WTC11 (cell line): ENCODE results near the gene MYL5. TPM values are rescaled to one million over a fixed set of nuclear protein-coding genes. Genes with fewer than 3 reads are reported as not detected.

ENCODE experiments used
- ATAC-seq: fragments of 200-7000 bp; cut with Tn5 transposase; 2 replicates; pipeline ENCODE4 v1.10.0; 2021; ENCODE audit warnings: mild to moderate bottlenecking, moderate library complexity
- CTCF ChIA-PET: fragments of 300-600 bp; sonication (Branson Sonifier 250); formaldehyde crosslinking; loops from one replicate; lab custom pipeline; 2021; ENCODE audit warnings: antibody characterized with exemption; lab: Charles Lee
- POLR2A ChIA-PET: fragments of 350-600 bp; sonication (Branson Sonifier 250); formaldehyde crosslinking; loops from one replicate; lab custom pipeline; 2021; ENCODE audit warnings: antibody characterized with exemption; lab: Charles Lee
- DNase-seq: peaks from one replicate; pipeline ENCODE4 v3.0.0; 2021; ENCODE audit warnings: low spot score
- H3K27ac Mint-ChIP-seq: 2 replicates; pipeline ENCODE4 v1.8.0; 2021; ENCODE audit warnings: mixed read lengths
- H3K27me3 Mint-ChIP-seq: 2 replicates; pipeline ENCODE4 v1.8.0; 2021; ENCODE audit warnings: low read depth, mild to moderate bottlenecking, moderate library complexity, mixed read lengths
- H3K36me3 Mint-ChIP-seq: 2 replicates; pipeline ENCODE4 v1.8.0; 2021; ENCODE audit warnings: mixed read lengths
- H3K4me1 Mint-ChIP-seq: 2 replicates; pipeline ENCODE4 v1.8.0; 2022; ENCODE audit warnings: mixed read lengths
- H3K4me3 Mint-ChIP-seq: 2 replicates; pipeline ENCODE4 v1.8.0; 2021; ENCODE audit warnings: mild to moderate bottlenecking, moderate library complexity, mixed read lengths
- H3K9me3 Mint-ChIP-seq: 2 replicates; pipeline ENCODE4 v1.8.0; 2021; ENCODE audit warnings: mixed read lengths
- CREB1 ChIP-seq: sonication (generic); formaldehyde crosslinking; IDR thresholded peaks from 2 replicates; pipeline ENCODE4 v1.8.0; 2023; ENCODE audit warnings: mild to moderate bottlenecking, missing genetic modification reagents
- ETV6 ChIP-seq: sonication (generic); formaldehyde crosslinking; IDR thresholded peaks from 2 replicates; pipeline ENCODE4 v1.8.1; 2022; ENCODE audit warnings: mild to moderate bottlenecking, missing genetic modification reagents
- FOXP1 ChIP-seq: sonication (generic); formaldehyde crosslinking; IDR thresholded peaks from 2 replicates; pipeline ENCODE4 v1.8.0; 2022; ENCODE audit warnings: missing genetic modification reagents, mild to moderate bottlenecking, moderate library complexity, borderline replicate concordance
- FOXP4 ChIP-seq: sonication (generic); formaldehyde crosslinking; IDR thresholded peaks from 2 replicates; pipeline ENCODE4 v1.8.0; 2022; ENCODE audit warnings: mild to moderate bottlenecking, missing genetic modification reagents
- GRHL2 ChIP-seq: fragments of 250-450 bp; sonication (Bioruptor Pico); IDR thresholded peaks from 2 replicates; pipeline ENCODE4 v1.8.0; 2022; ENCODE audit warnings: mild to moderate bottlenecking, moderate library complexity; ENCODE audit not compliant: insufficient replicate concordance, severe bottlenecking
- KAT7 ChIP-seq: sonication (generic); formaldehyde crosslinking; IDR thresholded peaks from 2 replicates; pipeline ENCODE4 v1.8.1; 2023; ENCODE audit warnings: missing genetic modification reagents, mild to moderate bottlenecking, borderline replicate concordance
- MLX ChIP-seq: sonication (generic); formaldehyde crosslinking; IDR thresholded peaks from 2 replicates; pipeline ENCODE4 v1.8.1; 2023; ENCODE audit warnings: mild to moderate bottlenecking, missing genetic modification reagents, moderate library complexity
- NR1H2 ChIP-seq: sonication (generic); formaldehyde crosslinking; IDR thresholded peaks from 2 replicates; pipeline ENCODE4 v1.9.0; 2021; ENCODE audit warnings: mild to moderate bottlenecking, moderate library complexity, missing genetic modification reagents
- NR2C2 ChIP-seq: sonication (generic); formaldehyde crosslinking; IDR thresholded peaks from 2 replicates; pipeline ENCODE4 v1.8.0; 2022; ENCODE audit warnings: mild to moderate bottlenecking, missing genetic modification reagents
- PREB ChIP-seq: sonication (generic); formaldehyde crosslinking; IDR thresholded peaks from 2 replicates; pipeline ENCODE4 v1.8.1; 2022; ENCODE audit warnings: mild to moderate bottlenecking, missing genetic modification reagents, moderate library complexity, borderline replicate concordance
- STAT6 ChIP-seq: sonication (generic); formaldehyde crosslinking; conservative IDR thresholded peaks from 2 replicates; pipeline ENCODE4 v1.8.1; 2023; ENCODE audit warnings: mild to moderate bottlenecking, low read depth, missing genetic modification reagents, moderate library complexity
- TCF7 ChIP-seq: sonication (generic); formaldehyde crosslinking; IDR thresholded peaks from 2 replicates; pipeline ENCODE4 v1.8.0; 2022; ENCODE audit warnings: mild to moderate bottlenecking, low read depth, missing genetic modification reagents, moderate library complexity
- TEAD1 ChIP-seq: sonication (generic); formaldehyde crosslinking; IDR thresholded peaks from 2 replicates; pipeline ENCODE4 v1.8.0; 2022; ENCODE audit warnings: mild to moderate bottlenecking, missing genetic modification reagents
- TEAD4 ChIP-seq: sonication (generic); formaldehyde crosslinking; IDR thresholded peaks from 2 replicates; pipeline ENCODE4 v1.8.0; 2022; ENCODE audit warnings: mild to moderate bottlenecking, missing genetic modification reagents
- ZMAT4 ChIP-seq: fragments of 250-450 bp; sonication (Bioruptor Pico); IDR thresholded peaks from 2 replicates; pipeline ENCODE4 v1.9.0; 2021; ENCODE audit warnings: mild to moderate bottlenecking
- ZNF263 ChIP-seq: sonication (generic); formaldehyde crosslinking; IDR thresholded peaks from 2 replicates; pipeline ENCODE4 v1.8.1; 2022; ENCODE audit warnings: low read depth, mild to moderate bottlenecking, moderate library complexity, missing genetic modification reagents
- ZNF281 ChIP-seq: sonication (generic); formaldehyde crosslinking; IDR thresholded peaks from 2 replicates; pipeline ENCODE4 v1.8.0; 2023; ENCODE audit warnings: mild to moderate bottlenecking, missing genetic modification reagents
- ZNF396 ChIP-seq: fragments of 250-450 bp; sonication (Bioruptor Pico); IDR thresholded peaks from 2 replicates; pipeline ENCODE4 v1.8.0; 2021; ENCODE audit warnings: mild to moderate bottlenecking, moderate library complexity, borderline replicate concordance
- ZNF425 ChIP-seq: fragments of 250-450 bp; sonication (Bioruptor Pico); conservative IDR thresholded peaks from 2 replicates; pipeline ENCODE4 v1.9.0; 2021; ENCODE audit warnings: mild to moderate bottlenecking
- ZSCAN18 ChIP-seq: fragments of 250-450 bp; sonication (Bioruptor Pico); IDR thresholded peaks from 2 replicates; pipeline ENCODE4 v2.1.2; 2022; ENCODE audit warnings: mild to moderate bottlenecking, moderate library complexity
- total RNA-seq: library from RNA; stranded (reverse); gene quantifications from 3 replicates; pipeline ENCODE4 v1.2.3, GENCODE V29; 2021

MYL5 gene
- total RNA-seq, 1 experiment from 2014 or later, result 22.2 TPM

GRCh38 chr4:653831-654502, 20.4 kb upstream of the MYL5 start:
- H3K4me1 Mint-ChIP-seq, result no peaks in the 10 kb centered on the region
- H3K36me3 Mint-ChIP-seq, result no peaks in the 10 kb centered on the region
- ATAC-seq (no peak), DNase-seq (no peak)
- H3K4me3 Mint-ChIP-seq, result no peak overlapping the region
- TF ChIP-seq ZNF263 (CRISPR knock-in tag), result no peak
- no peak for TF ChIP-seq ZSCAN18
- TF ChIP-seq GRHL2 (CRISPR knock-in tag), result no peak
- TF ChIP-seq TCF7 (CRISPR knock-in tag), result no peak
- TF ChIP-seq MLX (CRISPR knock-in tag), result no peak
- TF ChIP-seq ZNF281 (CRISPR knock-in tag), result no peak
- TF ChIP-seq CREB1 (CRISPR knock-in tag), result no peak
- TF ChIP-seq TEAD1, result no peak
- TF ChIP-seq ZNF396, result no peak
- TF ChIP-seq ETV6 (CRISPR knock-in tag), result no peak
- TF ChIP-seq FOXP1, result no peak
- TF ChIP-seq TEAD4 (CRISPR knock-in tag), result no peak
- no peak for TF ChIP-seq NR2C2 (CRISPR knock-in tag)
- no peak for TF ChIP-seq KAT7
- no peak for TF ChIP-seq ZNF425
- no peak for TF ChIP-seq STAT6 (CRISPR knock-in tag)
- TF ChIP-seq FOXP4 (CRISPR knock-in tag), result no peak
- no peak for TF ChIP-seq NR1H2 (CRISPR knock-in tag)
- no peak for TF ChIP-seq PREB
- no peak for TF ChIP-seq ZMAT4 (CRISPR knock-in tag)
- H3K27me3 Mint-ChIP-seq, result peaks cover 3% of the 10 kb centered on the region; the same call in 1 of the 2 replicates
- POLR2A ChIA-PET, result interaction anchor here (0.5 kb wide), 1 partner anchor 9 kb away, joined by 3 read pairs; no protein-coding TSS in a partner anchor
- no peaks in the 10 kb centered on the region for H3K9me3 Mint-ChIP-seq
- no peak overlapping the region for H3K27ac Mint-ChIP-seq
- CTCF ChIA-PET, result interaction anchor here (1.4 kb wide), 1 partner anchor 20 kb away, joined by 3 read pairs; the partner anchor contains the start of gene ATP5ME
